GM18909 (cell line): ENCODE data around the gene DAPK2.
"Not testable (repeated sequence)": the region's sequence is repeated elsewhere in the genome, so short reads cannot be mapped to it uniquely, and the experiment has no call there.

Experiments
- ATAC-seq: cut with Tn5 transposase; IDR thresholded peaks from one replicate; pipeline ENCODE4 v1.9.1; 2021; ENCODE audit warnings: mild to moderate bottlenecking; ENCODE audit not compliant: unreplicated experiment, poor library complexity

DAPK2 gene

GRCh38 chr15:64046421-64047153 is at the start of gene DAPK2:
Gene DAPK2 (minus strand): TSS chr15:64046485. CDS start chr15:64040261, 6,224 bp downstream.
- peak; percentile 69 for ATAC-seq

GRCh38 chr15:64095431-64095794 is 49.1 kb upstream of the DAPK2 start:
- no peak for ATAC-seq

GRCh38 chr15:64093627-64094417 is 47.5 kb upstream of the DAPK2 start, which contains the start of gene CIAO2A:
Gene CIAO2A (minus strand): TSS chr15:64093838. CDS start chr15:64093768, 70 bp downstream.
- peak; percentile 68 for ATAC-seq

GRCh38 chr15:64092864-64093626 is 46.8 kb upstream of the DAPK2 start:
- ATAC-seq = peak; percentile 24

- ATAC-seq = no peak
Measured at GRCh38 chr15:64092075-64092820, 46.0 kb upstream of the DAPK2 start.

GRCh38 chr15:64090527-64090926 is 44.2 kb upstream of the DAPK2 start:
- ATAC-seq = no peak

- no peak for ATAC-seq
Measured at GRCh38 chr15:64089543-64090280, 43.4 kb upstream of the DAPK2 start.

- ATAC-seq = no peak
Measured at GRCh38 chr15:64082757-64083156, 36.5 kb upstream of the DAPK2 start.

GRCh38 chr15:64073496-64073895 is 27.2 kb upstream of the DAPK2 start:
- not testable (repeated sequence) for ATAC-seq

- ATAC-seq = no peak
Measured at GRCh38 chr15:64072812-64073211, 26.5 kb upstream of the DAPK2 start.

GRCh38 chr15:64071931-64072765 is 25.9 kb upstream of the DAPK2 start:
- no peak for ATAC-seq

GRCh38 chr15:64070965-64071851 is 24.9 kb upstream of the DAPK2 start:
- ATAC-seq = no peak

- no peak for ATAC-seq
Measured at GRCh38 chr15:64070106-64070505, 23.8 kb upstream of the DAPK2 start.

- ATAC-seq = no peak
Measured at GRCh38 chr15:64068133-64068532, 21.8 kb upstream of the DAPK2 start.

GRCh38 chr15:64067564-64068030 is 21.3 kb upstream of the DAPK2 start:
- no peak for ATAC-seq

GRCh38 chr15:64066451-64066850 is 20.2 kb upstream of the DAPK2 start:
- ATAC-seq = no peak

GRCh38 chr15:64060716-64061115 is 14.4 kb upstream of the DAPK2 start:
- no peak for ATAC-seq
